Esophagus muscularis mucosa (tissue), 4 donors: ENCODE results near the gene TRAPPC11.

Source experiments
- CTCF ChIP-seq, 3 experiments: fragments of 200-600 bp in 2 of 3; fragments of 450-650 bp in 1 of 3; sonication (generic) in 2 of 3; IDR thresholded peaks; one replicate each; pipeline ENCODE4 v1.5.1; 2017 to 2019; ENCODE audit warnings: antibody characterized with exemption in 3 of 3, mild to moderate bottlenecking in 2 of 3, moderate library complexity in 1 of 3
- EP300 ChIP-seq: sonication (generic); formaldehyde crosslinking; IDR thresholded peaks from one replicate; pipeline ENCODE4 v1.6.1; 2017; ENCODE audit warnings: antibody characterized with exemption
- POLR2A ChIP-seq: fragments of 450-650 bp; IDR thresholded peaks from one replicate; pipeline ENCODE4 v1.6.1; 2017; ENCODE audit warnings: antibody characterized with exemption, moderate library complexity, mild to moderate bottlenecking, low read depth

DNA sequence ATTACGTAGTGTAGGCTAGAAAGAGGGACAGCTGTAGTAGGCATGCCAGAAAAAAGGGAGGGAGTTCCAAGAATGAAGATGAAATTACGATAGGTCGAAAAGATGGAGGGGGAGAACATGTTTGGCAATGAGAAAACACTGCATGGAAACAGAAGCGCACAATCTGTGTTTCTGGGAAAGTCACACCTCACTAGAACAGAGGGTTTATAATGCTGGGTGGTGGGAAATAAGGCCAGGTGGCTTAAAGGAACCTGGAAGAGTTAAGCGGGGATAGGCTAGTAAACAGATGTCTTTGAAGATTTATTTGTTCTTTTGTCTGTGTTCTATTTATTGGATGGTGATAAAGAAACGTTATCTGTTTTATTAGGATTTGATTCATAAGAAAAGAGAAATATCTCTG, 29.1 kb downstream of the TRAPPC11 start:
- TF ChIP-seq CTCF (IDR thresholded peaks at IDR 0.05) = no peak
- TF ChIP-seq POLR2A = no peak
- TF ChIP-seq EP300 = no peak
